NCI-H524 treated with DMSO at 0.1 percent for 48 hours (cell line): ENCODE results near the gene GALNT9.

Source experiments
- DNase-seq: peaks from one replicate; lab custom pipeline; 2025; lab: John Stamatoyannopoulos, UW

The GALNT9 gene

DNA sequence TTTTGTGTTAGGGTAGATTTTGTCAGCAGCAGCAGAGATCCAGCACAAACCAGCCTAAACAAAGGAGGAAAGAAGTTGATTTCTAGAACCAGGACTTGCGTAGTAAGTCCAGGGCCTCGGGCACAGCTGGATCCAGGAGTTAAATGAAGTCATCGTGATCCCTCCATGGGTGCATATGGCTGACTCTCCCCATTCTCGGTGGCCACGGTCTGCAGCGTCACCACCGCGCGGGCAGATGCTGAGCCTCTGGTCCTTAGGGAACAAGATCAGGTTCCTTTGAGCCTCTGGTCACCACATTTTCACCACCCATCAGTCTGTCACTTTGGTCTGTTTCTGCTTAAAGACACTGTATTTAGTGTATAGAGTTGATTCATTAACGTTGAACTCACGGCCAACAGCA, 14.8 kb upstream of the GALNT9 start:
- no peak for DNase-seq

DNA sequence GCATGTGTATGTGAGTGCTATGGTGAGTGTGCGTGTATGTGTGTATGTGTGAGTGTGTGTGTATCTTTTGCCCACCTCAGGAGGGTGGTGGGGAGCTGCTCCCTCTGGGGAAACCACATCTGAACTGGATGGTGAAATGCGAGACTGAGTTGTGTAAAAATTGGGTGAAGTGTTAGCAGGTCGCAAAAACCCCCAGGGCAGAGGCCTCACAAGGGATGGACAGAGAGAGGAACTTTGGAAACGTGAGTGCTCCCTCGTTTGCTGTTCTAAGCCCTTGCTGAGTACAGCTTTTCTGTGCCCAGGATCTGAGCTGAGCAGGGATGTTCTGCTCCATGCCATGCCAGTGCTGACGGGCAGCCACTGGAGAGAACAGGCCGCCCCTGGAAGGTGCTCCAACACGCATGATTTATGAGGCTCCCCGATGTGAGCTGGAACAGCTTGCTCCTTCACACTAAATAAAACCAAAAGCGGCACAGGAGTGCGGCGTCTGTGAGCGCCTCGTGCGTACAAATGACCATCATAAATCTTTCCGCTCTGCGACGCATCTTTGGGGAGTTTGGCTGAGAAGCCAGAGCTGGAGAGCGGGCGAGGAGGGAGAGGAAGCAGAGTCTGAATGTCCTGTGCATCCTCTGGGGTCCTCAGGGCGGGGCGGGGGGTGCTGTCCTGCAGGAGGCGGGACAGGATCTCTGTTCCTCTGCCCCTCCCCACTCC, 14.1 kb upstream of the GALNT9 start:
- no peak for DNase-seq

DNA sequence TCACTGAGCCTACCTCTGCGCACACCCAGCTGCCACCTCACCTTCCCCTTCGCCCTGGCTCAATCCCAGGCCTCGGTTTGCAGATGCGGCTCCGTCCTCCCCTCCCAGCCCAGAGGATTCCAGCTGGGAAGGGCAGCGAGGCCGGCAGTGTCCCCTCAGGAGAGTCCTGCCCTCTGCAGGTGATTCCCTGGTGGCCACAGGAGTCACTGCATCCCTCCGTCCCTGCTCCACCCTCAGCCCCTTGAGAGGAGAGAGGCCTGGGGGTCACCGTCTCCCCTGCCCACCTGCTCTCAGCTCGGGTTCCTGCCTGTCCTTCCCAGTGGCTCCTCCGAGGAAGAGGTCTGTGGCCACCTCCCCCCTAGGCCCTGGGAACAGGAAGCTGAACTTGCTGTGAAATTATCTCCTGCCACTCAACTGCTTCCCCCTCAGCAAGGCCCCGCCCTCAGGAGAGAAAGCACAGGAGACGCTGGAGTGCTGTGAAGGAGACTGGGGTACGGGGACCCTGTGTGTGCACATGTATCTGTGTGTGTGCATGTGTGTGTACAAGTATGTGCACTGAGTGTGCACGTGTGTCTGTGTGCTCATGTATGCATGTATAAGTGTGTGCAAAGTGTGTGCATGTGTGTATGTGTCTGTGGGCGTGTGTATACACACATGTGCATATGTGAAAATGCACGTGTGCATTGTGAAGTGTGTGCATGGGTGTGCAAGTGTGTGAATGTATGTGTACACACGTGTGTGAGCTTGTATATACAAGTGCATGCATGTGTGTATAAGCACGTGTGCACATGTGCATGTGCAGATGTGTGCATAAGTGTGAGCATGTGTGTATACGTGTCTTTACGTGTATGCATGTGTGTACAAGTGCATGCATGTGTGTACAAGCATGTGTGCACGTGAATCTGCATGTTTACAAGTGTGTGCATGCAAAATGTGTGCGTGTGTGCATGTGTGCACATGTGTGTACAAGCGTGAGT, 13.2 kb upstream of the GALNT9 start:
- no peak for DNase-seq

DNA sequence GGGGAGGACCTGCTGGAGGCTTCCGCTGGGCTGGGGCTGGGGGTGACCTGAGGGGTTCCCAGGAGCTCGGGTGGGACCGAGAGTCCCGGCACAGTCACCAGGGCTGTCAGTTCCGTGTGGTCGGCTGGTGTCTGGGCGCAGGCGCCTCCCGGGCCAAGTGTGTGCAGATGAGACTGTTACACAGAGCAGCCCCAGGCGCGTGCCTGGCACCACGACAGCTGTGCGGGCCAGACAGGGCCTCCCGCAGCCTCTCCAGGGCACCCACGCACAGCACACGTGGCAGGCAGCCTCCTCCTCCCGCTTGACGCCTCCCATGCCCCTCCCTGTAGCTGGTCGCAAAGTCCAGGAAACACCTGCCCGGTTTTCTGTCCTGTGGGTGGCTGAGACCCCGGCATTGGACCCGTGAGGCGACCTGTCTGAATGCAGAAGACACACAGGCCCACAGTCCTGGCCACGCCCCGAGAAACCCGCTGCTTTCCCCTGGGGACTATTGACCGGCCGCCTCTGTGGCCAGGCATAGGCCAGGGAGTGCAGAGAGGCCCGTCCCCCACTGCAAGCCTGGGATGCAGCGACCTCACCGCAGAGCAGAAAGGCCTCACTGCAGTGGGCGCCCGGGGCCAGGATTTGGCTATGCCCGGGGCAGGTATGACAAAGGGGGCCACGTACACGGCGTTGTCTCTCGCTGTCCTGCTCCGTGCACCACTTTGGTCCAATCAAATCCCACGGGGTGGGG, 12.1 kb upstream of the GALNT9 start:
- no peak for DNase-seq

DNA sequence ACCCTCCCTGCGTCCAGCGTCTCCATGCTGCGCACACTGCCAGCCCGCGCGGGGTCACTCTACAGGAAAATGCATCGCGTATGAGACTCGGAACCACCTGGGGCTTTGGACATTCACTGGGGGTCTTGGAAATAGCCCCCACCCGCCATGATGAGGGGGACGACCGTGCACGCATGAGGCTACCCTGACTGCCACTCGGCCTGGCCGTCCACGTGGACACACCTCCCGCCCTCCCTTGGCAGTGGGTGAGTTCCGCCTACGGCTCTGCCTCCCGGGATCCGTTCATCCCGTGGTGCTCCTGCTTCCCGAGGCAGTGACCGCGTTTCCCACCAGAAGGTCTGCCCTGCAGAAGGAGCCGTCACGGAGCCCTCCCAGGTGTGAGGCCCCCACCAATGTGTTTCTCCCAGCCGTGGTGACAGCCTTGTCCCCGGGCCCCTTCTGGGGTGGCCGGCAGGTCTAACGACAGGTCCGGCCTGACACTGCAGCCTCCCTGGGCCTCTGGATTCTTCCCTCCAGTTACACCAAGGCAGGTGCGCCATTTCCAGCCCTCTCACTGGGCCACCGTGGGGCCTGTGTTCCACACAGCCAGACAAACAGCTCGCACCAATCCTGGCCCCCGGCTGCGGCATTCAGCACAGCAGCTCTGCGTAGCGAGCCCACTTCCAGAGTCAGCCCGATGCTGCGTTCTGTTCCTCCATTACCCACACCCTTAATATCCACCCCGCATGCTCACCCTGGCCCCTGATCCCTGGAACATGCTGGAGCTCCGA, 11.1 kb upstream of the GALNT9 start:
- DNase-seq: no peak

DNA sequence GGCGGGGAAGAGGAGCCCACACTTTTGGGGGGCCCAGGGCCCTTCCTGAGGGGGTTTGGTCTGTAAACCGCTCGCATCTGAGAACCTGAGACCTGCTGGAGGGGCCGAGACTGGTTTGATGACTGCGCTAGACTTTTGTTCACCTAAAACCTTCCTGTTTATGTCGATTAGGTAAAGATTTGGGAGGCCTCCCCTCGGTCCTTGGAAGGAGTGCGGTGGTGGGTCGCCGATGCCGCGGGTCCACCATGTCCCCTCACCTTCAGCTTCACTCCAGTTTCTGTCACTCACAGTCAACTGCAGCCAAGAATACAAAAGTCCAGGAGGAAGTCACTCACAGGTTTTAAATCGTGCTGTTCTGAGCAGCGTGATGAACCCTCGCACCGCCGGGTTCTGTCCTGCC, 10.5 kb upstream of the GALNT9 start:
- no peak for DNase-seq

DNA sequence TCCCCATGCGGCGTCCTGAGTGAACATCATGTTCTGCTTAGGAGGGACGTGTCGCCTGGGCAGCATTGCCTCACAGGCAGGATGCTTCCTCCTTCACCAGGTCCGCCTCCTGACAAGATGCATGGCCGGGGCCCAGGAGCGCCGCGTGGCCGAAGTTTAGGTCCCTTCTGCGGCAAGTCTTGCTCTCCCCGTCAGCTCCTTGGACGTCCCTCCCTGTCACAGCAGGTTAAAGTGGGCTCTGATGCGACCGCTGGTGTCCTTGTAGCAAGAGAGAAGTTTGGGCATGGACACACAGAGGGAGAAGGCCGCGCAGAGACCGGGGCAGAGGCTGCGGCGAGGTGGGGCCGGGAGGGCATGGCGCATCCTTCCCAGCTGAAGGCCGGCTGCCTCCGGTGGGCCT, 9.4 kb upstream of the GALNT9 start:
- DNase-seq: no peak

DNA sequence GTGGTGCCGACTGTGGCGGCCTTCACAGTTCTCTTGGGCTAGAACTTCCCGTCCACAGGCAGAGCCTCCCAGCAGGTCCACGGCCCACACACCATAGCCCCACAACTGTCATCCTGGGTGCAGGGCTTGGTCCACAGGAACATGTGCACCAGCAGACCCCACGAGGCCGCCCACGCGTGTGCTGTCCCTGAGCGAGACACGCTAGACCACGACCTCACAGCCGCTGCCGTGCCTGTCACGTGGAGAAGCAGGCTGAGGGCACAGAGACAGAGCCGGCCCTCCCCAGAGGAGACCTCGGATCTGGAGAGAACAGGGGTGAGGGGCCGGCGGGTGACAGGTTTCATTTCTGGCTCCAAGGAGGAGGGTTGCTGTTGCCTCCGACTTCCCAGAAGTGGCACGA, 8.9 kb upstream of the GALNT9 start:
- DNase-seq: no peak

DNA sequence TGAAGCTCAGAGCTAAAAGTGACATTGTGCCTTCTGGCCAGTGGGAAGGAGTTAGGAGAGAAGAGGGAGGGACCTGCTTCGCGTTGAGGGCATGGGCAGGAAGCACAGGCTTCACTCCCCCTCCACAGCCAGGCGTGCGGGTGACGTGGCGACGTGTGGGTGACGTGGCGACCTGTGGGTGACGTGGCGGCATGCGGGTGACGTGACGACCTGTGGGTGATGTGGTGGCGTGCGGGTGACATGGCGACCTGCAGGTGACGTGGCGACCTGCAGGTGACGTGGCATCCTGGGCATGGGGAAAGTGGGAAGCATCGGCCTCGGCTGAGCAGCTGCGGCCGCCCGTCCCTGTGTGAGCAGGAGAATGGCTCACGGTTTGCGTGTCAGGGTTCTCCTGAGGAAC, 8.2 kb upstream of the GALNT9 start:
- no peak for DNase-seq

DNA sequence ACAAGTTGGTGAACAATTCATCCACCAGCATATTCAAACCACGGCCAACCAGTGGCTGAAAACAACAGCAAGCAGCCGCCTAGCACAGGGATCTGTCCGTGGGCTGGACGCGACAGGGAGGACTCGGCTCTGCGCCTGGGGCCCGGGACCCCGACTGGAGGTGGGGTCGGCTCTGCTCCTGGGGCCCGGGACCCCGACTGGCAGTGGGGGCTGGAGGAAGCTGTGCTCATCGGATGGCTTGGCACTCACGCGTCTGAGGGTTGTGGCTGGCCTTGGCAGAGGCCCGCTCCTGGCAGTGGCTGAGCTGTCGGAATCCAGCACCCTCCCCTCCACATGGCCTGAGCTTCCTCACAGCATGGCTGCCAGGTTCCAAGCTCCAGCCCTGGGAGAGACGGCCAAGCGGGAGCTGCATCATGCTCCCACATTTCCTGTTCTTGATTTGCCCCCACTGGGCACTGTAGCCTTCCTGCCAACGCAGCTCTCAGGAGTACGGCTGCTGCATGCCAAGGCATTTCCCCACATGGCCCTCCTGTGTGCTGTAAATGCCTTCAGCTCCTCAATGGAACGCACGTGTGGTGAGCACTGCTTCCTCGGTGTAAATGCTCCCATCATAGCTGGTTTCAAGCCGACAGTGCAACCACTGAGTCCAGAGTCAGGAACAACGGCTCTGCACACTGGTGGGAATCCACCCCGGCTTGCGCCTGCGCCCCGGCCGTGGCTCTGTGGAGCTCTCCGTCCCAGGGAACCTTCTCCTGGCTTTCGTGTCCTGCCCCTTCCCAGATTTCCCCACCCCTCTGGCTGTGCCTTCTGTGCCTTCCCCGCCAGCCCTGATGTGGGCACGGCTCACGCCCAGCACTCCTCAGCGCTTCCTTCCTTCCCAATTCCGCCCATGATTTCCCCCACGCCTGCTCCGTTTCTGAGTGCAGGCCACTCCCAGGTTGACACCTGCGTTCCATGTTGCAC, 7.3 kb upstream of the GALNT9 start:
- no peak for DNase-seq

DNA sequence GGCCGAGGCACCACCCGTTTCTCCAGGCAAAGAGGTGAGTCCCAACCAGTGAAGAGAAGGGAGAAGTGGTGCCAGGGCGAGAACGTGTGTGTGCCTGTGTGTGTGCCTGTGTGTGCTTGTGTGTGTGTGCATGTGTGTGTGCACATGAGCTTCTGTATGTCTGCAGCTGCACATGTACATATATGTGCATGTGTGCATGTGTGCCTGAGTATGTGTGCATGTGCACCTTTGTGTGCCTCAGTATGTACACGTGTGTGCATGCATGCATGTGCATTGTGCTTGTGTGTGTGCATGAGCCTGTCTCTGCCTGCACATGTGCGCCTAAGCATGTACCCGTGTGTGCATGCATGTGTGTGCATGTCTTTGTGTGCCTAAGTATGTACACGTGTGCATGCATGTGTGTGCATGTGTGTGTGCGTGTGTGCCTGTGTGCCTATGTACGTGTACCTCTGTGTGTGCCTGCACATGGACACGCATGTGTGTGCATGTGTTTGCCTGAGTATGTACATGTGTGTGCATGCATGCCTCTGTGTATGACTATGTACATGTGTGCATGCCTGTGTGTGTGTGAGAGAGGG, 5.9 kb upstream of the GALNT9 start:
- DNase-seq: no peak

DNA sequence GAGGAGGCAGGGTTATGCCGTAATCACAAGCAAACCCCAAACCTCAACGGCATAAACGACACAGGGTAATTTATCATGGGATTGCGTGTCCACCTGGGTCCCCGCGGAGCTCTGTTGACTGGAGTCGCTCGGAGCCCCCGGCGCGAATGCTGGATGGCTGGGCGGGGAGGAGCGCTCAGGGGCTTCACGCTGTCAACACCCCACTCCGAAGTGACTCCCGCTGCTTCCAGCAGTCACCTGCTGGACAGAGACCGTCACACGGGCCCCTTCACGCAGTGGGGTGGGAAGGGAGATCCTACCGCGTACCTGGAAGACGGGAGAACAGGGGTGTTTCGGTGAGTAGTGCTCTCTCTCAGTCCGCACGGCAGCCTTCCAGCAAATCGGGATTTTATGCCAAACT, 4.4 kb upstream of the GALNT9 start:
- DNase-seq: no peak

DNA sequence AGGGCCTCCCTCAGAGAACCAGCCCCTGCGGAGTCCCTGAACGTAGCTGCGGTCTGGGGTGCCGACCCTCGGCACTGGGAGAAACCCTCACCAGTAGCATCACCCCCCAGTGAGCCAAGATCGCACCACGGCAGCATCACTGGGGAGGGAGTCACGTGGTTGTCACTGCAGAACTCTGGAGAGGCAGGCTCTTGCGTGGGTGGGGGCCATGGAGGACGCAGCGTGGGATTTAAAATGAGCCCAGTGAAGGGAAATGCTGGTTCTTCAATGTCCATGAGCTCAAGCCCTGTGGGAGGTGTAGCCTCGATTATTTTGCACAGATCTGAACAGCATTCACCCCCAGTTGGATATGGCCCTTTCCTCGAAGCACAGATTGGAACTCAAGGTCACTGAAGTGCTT, 3.9 kb upstream of the GALNT9 start:
- DNase-seq: no peak

DNA sequence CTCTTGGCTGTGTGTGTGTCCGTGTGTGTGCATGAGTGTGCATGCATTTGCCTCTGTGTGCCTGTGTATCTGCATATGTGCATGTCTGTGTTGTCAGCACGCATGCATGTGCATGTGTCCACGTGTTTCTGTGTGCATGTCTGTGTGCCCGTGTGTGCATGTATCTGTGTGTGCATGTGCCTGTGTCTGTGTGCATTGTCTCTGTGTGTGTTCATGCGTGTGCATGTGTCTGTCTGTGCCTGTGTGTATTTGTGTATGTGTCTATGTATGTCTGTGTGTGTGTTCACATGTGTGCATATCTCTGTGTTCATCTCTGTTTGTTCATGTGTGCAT, 1.1 kb upstream of the GALNT9 start:
- DNase-seq: no peak

DNA sequence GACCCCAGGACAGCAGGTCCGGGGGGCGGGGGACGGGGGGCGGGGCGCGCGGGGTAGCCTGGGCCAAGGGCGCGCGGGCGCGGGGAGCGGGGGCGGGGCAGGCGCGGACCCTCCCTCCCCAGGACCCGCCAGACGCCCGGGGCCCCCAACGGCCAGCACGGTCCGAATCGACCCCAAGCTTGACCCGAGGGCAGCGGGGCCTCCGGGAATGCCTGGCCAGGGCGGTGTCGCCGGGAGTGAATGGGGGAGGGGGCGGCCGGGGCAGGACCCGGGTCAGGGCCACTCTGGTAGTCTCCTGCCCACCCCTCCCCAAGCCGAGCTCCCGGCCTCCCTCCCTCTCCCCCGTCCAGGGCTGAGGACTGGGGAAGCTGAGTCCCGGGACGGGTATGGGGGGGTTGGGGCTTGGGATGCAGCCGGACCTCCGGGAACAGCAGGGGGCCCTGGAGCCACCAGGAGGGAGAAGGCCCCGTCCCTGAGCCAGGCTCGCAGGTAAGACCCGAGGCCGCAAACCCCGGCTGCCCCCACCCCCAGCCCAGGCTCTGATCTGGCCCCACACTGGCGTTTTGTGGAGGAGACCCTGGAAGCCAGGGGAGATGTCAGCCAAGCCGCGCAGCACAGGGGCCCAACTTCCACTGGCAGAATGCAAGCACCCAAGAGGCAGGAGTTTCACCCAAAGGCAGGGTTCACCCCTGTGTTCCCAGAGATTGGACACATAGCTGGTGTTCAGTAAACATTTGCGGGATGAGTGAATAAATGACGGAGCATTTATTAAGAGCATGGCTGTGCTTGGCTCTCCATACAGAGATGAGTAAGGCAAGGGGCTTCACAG, 545 bp upstream of the GALNT9 start:
- no peak for DNase-seq

DNA sequence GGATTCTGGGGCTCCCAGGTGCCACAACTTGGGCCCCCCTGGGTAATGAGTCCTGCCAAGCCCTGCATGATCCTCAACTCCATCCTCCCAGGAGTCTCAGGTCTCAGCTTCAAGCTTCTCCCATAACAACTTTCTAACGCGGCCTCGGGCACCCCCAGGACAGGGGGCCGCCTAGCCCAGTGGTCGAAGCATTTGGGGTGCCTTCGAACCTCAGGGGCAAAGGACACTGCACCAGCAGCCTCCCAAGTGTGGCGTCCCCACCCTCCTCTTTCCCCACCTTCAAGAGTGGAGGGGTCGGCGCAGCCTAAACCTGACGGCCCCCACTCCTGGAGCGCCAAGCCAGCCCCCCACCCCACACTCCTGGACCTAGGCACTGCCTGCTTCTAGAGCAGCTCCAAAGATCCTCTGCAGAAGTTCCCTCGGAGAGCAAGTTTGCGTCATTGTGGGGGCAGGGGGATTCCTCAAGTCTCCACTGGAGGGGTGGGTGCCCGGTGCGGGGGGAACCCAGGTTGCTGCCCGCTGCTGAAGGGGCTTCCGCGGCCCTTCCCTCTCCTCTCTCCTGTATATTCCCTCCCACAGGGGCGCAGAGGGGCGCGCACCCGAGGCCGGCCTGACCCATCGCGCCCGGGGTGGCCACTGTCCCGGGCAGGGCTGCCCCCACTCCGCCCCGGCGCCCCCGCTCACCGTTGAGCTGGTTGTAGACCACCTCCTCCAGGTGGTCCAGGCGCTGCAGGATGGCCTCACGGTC, 933 bp downstream of the GALNT9 start:
- DNase-seq: no peak

DNA sequence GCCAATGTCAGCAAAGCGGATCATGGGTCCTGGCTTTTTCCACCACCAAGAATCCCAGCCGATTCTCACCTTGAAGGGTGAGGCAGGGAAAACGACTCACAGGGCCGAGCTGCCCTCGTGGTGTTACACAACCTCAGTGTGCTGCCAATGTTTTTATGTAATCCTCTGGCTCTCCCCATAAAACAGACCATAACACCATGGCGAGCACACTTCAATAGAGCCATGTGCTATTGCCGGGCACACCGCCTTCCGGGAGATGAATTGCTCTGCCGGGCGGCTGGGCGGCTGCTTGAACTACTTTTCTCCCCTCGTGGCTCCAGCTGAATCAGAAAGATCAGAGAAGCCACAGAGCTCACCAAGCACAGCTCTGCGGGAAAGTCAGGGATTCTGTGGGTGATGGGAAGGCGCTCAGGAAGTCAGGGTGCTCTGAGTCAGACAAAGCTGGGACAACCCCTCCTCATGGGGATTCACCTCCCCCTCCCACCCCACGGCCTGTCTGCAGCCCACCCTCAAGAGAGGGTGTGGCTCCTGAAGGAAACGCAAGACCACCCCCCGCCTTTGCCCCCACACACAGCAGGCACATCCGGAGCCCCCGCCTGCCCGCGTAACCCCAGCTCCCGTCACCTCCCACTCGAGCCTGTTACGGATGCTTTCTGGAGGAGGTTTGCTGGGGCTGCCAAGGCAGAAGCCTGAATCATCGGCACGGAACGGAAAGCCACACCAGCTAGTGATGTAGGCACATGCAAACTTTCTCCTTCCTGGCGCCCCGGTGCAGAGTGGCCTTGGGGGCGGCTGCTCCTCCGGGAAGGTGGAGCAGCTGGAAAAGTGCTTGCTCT, 1.8 kb downstream of the GALNT9 start:
- DNase-seq: no peak

DNA sequence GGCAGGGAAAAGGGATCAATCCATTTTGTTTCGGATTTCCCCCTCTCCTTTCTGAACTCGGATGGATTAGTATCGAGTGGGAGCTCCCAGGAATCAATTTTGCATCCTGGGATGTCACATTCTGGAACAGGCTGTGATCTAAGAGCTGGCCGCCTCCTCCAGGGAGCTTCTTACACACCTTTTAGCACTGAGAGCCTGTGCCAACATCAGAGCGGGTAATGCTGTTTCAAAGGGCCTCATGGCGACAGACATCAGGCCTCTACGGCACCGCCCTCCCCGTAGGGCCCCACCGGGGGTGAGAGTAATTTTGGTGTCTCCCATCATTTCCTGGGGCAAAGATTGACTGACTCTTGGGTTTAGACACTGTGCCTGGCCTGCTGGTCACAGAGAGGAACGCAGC, 2.7 kb downstream of the GALNT9 start:
- no peak for DNase-seq
